Measurements from ENCODE around the gene PHLDA1. TPM values are rescaled to one million over a fixed set of nuclear protein-coding genes. Genes with fewer than 3 reads are reported as not detected.

Gene PHLDA1
- total RNA-seq, 1 donor from 2014 or later: 12.1 TPM

DNA sequence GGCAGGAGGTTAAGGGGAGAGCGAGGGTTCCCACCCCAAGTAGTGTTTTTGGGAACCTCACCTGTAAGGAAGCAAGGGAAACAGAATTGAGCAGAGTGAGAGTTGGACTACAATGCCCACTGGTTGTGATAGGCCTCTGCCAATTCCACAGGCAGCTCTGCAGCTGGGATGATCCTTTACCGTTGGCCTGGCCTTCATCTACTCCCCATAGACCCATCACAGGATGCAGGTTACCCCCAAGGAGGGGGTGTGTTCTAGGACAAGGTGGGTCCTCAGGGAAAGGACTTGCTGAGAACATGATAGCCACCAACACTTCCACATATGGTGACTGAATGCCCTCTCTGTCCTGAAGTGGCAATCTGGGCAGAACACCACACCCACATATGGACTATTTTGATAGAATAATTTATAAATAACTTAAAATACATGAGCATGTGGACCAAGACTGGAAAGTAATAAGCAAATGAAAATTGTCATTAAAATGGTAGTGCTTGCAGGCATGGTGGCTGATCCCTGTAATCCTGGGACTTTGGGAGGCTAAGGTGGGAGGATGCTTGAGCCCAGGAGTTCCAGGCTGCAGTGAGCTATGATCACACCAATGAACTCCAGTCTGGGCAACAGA is 8.4 kb downstream of the PHLDA1 start:
- TF ChIP-seq, protein P1, sequence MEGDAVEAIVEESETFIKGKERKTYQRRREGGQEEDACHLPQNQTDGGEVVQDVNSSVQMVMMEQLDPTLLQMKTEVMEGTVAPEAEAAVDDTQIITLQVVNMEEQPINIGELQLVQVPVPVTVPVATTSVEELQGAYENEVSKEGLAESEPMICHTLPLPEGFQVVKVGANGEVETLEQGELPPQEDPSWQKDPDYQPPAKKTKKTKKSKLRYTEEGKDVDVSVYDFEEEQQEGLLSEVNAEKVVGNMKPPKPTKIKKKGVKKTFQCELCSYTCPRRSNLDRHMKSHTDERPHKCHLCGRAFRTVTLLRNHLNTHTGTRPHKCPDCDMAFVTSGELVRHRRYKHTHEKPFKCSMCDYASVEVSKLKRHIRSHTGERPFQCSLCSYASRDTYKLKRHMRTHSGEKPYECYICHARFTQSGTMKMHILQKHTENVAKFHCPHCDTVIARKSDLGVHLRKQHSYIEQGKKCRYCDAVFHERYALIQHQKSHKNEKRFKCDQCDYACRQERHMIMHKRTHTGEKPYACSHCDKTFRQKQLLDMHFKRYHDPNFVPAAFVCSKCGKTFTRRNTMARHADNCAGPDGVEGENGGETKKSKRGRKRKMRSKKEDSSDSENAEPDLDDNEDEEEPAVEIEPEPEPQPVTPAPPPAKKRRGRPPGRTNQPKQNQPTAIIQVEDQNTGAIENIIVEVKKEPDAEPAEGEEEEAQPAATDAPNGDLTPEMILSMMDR (IDR thresholded peaks at IDR 0.05): no peak
- Mint-ChIP-seq H3K4me1 (ENCODE audit: low read depth) (peaks cover 58% of the 10 kb centered on the region), H3K27me3 (ENCODE audit: low read depth) (no peaks in the 10 kb centered on the region), H3K4me3 (ENCODE audit: unreplicated experiment) (no peak overlapping the region), H3K9me3 (ENCODE audit: low read depth) (no peaks in the 10 kb centered on the region), H3K27ac (ENCODE audit: unreplicated experiment) (no peak overlapping the region), H3K36me3 (ENCODE audit: low read depth) (no peaks in the 10 kb centered on the region)
- DNase-seq (ENCODE audit: low spot score): no peak

DNA sequence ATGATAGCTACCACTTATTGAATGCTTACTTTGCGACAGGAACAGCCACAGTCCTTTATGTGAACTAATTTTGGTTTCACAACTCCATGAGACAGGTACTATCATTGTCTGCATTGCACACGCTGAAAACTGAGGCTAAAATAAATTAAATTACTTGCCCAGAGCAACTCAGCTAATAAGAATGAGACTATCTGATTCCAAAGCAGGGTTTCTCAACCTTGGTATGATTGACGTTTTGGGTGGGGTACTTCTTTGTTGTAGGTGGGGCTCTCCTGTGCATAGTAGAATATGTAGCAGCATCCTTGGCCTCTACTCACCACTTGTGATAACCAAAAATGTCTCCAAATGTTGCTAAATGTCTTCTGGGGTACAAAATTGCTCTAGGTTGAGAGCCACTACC is 9.1 kb downstream of the PHLDA1 start:
- Mint-ChIP-seq H3K4me3 (ENCODE audit: unreplicated experiment) (no peak overlapping the region), H3K27me3 (ENCODE audit: low read depth) (no peaks in the 10 kb centered on the region), H3K9me3 (ENCODE audit: low read depth) (no peaks in the 10 kb centered on the region), H3K4me1 (ENCODE audit: low read depth) (peaks cover 59% of the 10 kb centered on the region), H3K27ac (ENCODE audit: unreplicated experiment) (no peak overlapping the region), H3K36me3 (ENCODE audit: low read depth) (no peaks in the 10 kb centered on the region)
- no peak for DNase-seq (ENCODE audit: low spot score)
- TF ChIP-seq, protein P1 (IDR thresholded peaks at IDR 0.05): no peak

DNA sequence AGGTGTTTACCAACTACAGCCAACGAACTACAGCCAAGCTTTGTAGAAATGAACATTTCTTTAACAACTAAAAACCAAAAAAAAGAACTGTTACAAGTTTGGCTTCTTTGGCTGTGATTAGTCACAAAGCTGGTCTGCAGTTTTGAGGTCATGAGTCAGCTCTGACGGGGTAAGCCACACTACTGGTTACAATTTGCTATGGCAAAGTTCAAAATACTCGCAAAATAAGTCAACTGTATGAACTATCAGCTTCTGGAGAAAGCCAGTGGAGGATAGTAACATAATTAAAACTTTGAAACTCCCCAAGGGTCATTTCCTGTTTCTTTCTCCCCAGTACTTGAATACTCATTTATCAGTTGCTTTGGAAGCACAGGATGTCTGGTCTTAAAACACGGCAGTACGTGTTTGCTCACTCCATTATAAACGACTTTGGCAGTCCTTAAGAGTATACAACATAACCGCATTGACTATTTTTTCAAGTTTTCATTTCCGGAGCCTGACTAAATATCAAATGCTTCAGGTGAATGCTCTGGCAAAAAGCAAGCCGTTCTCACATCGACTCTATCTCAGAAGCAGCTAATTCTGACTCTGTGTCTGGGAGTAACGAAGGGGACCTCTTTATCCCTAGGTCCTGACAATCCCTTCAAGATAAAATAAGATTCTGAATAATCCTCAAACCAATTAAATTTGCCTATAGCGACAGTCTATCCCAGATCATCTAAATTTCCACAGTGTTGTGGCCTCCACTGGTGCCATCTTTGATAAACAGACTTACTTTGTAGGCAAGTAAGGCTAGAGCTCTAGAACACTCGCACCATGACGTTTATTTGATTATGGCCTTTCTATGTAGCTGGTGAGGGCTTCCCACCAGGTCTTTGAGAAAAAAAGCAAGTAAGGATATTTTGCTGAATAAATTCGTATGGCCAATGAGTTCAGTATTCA is 10.6 kb downstream of the PHLDA1 start:
- Mint-ChIP-seq H3K4me3 (ENCODE audit: unreplicated experiment) (no peak overlapping the region), H3K27ac (ENCODE audit: unreplicated experiment) (peak overlapping the region; percentile 94), H3K27me3 (ENCODE audit: low read depth) (no peaks in the 10 kb centered on the region), H3K36me3 (ENCODE audit: low read depth) (no peaks in the 10 kb centered on the region), H3K9me3 (ENCODE audit: low read depth) (no peaks in the 10 kb centered on the region), H3K4me1 (ENCODE audit: low read depth) (peaks cover 46% of the 10 kb centered on the region)
- DNase-seq (ENCODE audit: low spot score): no peak
- TF ChIP-seq, protein P1 (IDR thresholded peaks at IDR 0.05): no peak

DNA sequence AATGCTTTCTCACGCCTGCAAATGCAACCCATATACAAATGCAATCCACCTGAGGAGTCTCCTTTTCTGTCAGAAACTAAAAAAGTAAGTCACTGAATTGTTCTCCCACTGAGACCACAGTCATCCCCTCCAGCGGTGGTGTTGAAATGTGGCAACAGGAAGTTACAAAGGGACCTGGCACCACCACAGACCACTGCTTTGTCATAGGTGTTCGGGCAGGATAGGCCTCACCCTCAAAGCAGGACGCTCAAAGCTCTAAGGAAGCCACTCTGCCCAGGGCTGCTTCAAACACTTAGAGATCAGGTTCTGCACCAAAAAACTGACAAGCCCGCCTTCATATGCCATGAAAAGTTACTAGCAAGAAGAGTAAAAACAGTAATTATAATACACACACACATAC is 11.3 kb downstream of the PHLDA1 start:
- Mint-ChIP-seq H3K36me3 (ENCODE audit: low read depth) (no peaks in the 10 kb centered on the region), H3K4me1 (ENCODE audit: low read depth) (peaks cover 39% of the 10 kb centered on the region), H3K9me3 (ENCODE audit: low read depth) (no peaks in the 10 kb centered on the region), H3K27ac (ENCODE audit: unreplicated experiment) (peak overlapping the region; percentile 94), H3K4me3 (ENCODE audit: unreplicated experiment) (no peak overlapping the region), H3K27me3 (ENCODE audit: low read depth) (no peaks in the 10 kb centered on the region)
- TF ChIP-seq, protein P1 (IDR thresholded peaks at IDR 0.05): no peak
- DNase-seq (ENCODE audit: low spot score): no peak

DNA sequence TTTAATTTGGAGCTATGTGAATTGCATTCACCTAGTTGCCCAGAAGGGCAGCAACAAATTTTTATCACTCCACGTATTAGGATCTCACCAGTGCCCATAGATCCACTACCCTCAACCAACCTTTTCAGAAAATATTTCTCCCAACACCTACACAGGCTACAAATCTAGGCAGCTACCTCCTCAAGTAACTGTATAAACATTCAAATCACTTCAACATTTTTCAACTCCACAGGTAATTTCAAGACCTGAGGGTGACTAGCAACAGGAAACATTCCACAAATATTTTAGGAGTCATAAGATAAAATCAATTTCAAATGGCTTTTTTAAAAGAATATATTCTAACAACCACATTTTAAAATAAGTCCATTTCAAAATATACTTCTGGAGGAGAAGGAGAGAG is 12.9 kb downstream of the PHLDA1 start:
- TF ChIP-seq, protein P1 (IDR thresholded peaks at IDR 0.05): no peak
- Mint-ChIP-seq H3K27me3 (ENCODE audit: low read depth) (no peaks in the 10 kb centered on the region), H3K9me3 (ENCODE audit: low read depth) (no peaks in the 10 kb centered on the region), H3K27ac (ENCODE audit: unreplicated experiment) (no peak overlapping the region), H3K4me3 (ENCODE audit: unreplicated experiment) (no peak overlapping the region), H3K36me3 (ENCODE audit: low read depth) (no peaks in the 10 kb centered on the region), H3K4me1 (ENCODE audit: low read depth) (peaks cover 29% of the 10 kb centered on the region)
- no peak for DNase-seq (ENCODE audit: low spot score)
